ENCODE measurements around the gene SCG5.

DNA sequence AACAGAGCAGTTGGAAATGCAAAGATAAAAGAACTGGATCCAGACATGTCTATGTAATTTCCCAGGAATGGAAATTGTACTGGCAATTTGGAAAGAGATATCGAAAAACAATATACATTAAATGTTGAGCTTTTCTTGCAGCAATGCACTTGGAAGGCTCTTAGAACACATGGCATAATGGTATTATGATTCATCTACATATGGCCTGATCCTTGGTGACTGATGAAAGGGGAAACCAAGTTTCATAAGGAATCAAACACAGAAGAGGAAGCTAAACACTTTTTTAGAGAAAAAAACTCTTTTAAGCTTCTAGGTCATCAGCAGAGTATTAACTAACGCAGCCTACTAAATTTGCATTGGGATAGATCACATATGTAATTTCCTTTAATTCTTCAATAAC lies 63.9 kb downstream of the SCG5 start:
- TF ChIP-seq, protein P1, sequence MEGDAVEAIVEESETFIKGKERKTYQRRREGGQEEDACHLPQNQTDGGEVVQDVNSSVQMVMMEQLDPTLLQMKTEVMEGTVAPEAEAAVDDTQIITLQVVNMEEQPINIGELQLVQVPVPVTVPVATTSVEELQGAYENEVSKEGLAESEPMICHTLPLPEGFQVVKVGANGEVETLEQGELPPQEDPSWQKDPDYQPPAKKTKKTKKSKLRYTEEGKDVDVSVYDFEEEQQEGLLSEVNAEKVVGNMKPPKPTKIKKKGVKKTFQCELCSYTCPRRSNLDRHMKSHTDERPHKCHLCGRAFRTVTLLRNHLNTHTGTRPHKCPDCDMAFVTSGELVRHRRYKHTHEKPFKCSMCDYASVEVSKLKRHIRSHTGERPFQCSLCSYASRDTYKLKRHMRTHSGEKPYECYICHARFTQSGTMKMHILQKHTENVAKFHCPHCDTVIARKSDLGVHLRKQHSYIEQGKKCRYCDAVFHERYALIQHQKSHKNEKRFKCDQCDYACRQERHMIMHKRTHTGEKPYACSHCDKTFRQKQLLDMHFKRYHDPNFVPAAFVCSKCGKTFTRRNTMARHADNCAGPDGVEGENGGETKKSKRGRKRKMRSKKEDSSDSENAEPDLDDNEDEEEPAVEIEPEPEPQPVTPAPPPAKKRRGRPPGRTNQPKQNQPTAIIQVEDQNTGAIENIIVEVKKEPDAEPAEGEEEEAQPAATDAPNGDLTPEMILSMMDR (IDR thresholded peaks at IDR 0.05), result no peak
- no peak for TF ChIP-seq POLR2A (IDR thresholded peaks at IDR 0.05)
